DMS53 treated with DMSO at 0.1 percent for 48 hours (cell line): ENCODE data around the gene VAMP1.
A peak's percentile ranks its signal among the peaks of the same experiment; 100 is the strongest.
"Not testable (repeated sequence)": the region's sequence is repeated elsewhere in the genome, so short reads cannot be mapped to it uniquely, and the experiment has no call there.

ENCODE experiments used
- DNase-seq: peaks from one replicate; lab custom pipeline; 2025; ENCODE audit not compliant: unreplicated experiment; lab: John Stamatoyannopoulos, UW

The VAMP1 gene

GRCh38 chr12:6451348-6452244 lies 18.9 kb downstream of the VAMP1 start, which contains the start of gene TAPBPL:
Gene TAPBPL, plus strand, starts transcription at chr12:6452042. Its CDS starts 207 bp downstream, at chr12:6452249.
- DNase-seq: peak; percentile 99

DNA sequence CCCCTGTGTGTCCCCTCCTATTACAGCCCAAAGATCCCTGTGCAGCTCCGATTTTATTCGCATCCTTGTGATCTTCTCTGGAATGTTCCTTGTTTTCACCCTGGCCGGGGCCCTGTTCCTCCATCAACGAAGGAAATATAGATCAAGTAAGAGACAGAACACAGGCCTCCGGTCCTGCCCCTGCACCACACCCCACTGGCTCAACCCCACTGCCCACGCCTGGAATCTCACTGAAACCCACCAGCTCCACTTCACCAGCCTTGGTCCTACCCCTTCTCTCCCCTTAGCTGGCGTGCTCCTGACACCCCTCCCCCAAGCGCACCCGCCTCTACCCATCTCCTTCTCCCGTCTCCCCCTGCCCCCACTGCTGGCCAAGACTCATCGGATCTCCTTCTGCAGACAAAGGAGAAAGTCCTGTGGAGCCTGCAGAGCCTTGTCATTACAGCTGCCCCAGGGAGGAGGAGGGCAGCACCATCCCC lies 19.6 kb downstream of the VAMP1 start:
- DNase-seq: no peak

DNA sequence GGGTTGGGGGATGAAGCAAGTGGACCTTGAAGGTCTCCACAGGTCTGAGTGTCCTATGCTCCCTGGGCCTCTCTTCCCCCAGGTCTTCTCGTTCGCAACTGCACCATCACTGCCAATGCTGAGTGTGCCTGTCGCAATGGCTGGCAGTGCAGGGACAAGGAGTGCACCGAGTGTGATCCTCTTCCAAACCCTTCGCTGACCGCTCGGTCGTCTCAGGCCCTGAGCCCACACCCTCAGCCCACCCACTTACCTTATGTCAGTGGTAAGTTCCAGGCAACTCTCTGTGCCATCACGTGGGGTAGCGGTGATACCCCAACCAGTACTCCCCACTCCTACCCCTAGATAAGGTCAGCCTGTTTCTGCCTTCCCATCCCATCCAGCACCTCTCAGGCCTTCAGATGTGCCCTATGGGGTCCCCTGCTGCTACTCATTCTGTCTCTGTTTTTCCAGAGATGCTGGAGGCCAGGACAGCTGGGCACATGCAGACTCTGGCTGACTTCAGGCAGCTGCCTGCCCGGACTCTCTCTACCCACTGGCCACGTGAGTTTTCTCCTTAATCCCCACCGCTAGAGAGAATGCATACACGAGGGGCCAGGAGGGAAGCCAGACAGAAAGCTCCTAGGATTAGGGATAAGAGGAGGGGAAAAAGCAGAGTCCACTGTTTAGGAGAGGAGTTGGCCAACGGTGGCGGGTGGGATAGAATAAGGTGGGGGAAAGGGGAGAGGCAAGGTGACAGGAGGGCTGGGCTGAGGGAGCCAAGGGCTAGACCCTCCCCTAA lies 20.2 kb downstream of the VAMP1 start:
- DNase-seq: no peak

DNA sequence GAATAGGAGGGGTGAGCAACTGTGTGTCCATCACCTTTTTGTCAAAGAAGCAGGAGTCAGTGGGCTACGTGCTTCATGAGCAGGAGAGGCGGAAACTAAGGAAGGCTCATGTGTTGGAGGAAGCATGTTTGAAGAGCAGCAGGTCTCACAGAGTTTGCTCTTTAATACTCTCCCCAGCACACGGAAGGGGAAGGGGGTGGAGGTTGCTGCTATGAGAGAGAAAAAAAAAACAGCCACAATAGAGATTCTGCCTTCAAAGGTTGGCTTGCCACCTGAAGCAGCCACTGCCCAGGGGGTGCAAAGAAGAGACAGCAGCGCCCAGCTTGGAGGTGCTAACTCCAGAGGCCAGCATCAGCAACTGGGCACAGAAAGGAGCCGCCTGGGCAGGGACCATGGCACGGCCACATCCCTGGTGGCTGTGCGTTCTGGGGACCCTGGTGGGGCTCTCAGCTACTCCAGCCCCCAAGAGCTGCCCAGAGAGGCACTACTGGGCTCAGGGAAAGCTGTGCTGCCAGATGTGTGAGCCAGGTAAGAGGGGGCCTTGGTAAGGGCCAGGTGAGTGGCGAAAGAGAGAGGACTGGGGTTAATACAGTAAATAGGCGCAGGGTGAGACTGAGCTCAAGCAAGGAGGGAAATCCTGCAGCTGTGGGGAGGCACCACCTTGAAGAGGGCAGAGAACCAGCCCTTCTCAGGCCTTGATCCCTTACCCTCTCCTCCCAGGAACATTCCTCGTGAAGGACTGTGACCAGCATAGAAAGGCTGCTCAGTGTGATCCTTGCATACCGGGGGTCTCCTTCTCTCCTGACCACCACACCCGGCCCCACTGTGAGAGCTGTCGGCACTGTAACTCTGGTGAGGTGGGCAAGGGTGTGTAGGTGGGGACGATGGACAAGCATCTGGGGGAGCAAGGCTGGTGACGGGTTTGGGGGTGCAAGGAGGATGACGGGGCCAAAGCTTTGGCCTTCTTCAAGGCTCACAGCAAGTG lies 25.5 kb downstream of the VAMP1 start, which contains the start of gene CD27:
Gene CD27 (plus strand): TSS at position 252 of the 985 bp plus-strand sequence. CDS start 141 bp downstream, at position 393.
- no peak for DNase-seq

- DNase-seq: no peak
These were observed 26.4 kb downstream of the VAMP1 start for GRCh38 chr12:6444031-6444430.

DNA sequence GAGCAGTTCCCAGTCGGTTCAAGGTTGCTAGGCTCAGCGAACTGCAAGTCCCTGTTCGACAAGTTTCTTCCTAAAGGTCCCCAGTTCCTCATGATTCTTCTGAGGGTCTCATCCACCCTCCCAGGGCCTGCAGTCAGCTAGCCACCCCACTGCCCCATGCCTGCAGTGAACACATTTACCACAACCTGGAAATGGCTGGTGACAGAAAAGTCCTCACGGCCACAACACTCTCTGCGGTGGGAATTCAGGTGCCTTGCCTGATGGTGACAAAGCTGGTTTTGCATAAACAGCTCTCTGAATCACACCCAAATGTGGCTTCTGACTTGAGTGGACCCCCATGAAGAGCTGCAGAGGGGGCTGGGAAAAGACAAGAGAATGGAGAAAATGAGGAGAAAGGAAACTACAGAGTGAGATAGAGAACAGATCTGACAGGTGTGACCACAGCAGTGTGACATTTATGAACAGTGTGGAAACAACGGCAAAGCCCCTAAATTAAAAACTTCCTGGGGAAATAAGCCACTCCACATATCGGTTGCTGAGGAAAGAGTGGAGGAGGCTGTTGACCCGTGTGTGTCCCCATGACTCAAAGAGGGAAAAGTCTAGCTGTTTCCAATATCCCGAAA lies 27.0 kb downstream of the VAMP1 start:
- no peak for DNase-seq

DNA sequence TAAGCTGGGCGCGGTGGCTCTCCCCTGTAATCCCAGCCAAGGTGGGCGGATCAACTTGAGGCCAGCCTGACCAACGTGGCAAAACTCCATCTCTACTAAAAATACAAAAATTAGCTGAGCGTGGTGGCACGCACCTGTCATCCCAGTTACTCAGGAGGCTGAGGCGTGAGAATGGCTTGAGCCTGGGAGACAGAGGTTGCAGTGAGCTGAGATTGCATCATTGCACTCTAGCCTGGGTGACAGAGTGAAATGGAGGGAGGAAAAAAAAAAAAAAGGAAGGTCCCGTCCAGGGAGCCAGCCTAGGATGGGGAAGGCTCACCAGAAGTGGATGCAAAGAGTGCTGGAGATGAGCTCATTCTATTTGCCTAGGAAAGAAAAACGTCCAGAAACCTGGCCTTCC lies 27.6 kb downstream of the VAMP1 start:
- DNase-seq: no peak

DNA sequence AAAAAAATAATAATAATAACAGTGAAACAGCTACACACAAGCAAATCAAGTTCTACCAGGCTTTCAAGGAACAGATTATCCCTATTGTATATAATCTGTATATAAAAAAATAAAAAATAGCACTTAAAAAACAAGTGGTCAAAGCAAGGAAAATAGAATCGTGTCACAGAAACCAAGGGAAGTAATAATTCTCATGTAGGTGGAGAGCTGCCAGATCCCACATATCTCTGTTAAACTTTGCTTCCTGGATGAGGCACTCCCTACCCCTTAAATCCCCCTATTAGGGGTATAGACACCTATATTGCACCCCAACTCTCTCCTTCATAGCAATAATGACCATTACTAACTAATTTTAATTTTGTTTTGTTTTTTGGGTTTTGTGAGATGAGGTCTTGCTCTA lies 30.1 kb downstream of the VAMP1 start:
- no peak for DNase-seq

DNA sequence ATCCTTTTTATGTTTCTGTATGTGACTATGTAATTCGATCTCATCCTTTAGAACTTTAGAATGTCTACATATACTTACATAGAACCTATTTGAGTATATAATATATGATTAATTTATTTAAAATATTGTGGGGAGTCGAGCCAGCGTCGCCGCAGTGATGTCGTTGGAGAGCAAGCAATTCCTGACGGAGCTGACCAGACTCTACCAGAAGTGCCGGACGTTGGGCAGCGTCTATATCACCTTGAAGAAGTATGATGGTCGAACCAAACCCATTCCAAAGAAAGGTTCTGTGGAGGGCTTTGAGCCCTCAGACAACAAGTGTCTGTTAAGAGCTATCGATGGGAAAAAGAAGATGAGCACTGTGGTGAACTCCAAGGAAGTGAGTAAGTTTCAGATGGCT lies 32.1 kb downstream of the VAMP1 start:
- no peak for DNase-seq

DNA sequence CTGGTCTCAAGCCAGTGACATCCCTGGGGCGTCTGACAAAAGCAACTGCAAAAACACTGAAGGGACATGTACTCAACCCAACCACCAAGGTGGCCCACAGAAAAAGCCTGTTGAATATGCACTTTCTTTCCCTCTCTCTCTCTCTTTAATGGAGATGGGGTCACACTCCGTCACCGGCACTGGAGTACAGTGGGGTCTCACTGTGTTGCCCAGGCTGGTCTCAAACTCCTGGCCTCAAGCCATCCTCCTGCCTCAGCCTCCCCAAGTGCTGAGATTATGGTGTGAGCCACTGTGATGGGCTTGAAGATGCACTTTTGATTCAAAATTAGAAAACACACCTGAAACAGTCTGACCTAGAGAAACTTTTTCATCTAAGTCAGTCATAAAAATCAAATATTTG lies 32.9 kb downstream of the VAMP1 start:
- DNase-seq: no peak

DNA sequence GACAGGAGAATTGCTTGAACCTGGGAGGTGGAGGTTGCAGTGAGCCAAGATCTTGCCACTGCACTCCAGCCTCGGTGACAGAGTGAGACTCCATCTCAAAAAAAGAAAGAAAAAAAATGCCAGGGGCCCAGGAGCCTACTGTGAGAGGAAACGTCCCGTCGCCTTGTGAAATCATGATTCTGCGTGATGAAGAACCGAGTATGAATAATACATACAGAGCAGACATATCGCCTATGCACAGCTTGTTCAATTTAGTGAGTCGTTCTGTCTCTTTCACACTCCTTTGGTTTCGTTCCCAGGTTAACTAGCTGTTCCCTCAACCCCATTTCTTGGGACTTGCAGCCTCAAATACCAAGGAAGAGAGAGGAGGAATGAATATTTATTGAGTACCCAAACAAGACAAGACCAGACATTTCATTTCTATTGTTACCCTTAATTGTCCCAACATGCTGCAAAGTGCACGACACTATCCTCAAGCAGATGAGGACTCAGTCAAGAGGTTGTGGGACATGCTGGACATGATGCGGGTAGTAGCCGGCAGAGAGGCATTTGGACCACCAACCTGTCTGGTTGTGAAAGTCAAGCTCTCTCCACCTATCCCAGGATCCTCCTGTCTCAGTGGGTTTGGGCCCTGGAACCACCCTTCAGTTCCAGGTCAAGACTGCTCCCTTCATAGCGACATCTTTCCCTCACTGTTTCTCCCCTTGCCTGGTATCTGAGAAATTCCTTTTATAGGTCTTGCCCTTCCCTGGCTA lies 34.3 kb downstream of the VAMP1 start:
- DNase-seq: no peak

DNA sequence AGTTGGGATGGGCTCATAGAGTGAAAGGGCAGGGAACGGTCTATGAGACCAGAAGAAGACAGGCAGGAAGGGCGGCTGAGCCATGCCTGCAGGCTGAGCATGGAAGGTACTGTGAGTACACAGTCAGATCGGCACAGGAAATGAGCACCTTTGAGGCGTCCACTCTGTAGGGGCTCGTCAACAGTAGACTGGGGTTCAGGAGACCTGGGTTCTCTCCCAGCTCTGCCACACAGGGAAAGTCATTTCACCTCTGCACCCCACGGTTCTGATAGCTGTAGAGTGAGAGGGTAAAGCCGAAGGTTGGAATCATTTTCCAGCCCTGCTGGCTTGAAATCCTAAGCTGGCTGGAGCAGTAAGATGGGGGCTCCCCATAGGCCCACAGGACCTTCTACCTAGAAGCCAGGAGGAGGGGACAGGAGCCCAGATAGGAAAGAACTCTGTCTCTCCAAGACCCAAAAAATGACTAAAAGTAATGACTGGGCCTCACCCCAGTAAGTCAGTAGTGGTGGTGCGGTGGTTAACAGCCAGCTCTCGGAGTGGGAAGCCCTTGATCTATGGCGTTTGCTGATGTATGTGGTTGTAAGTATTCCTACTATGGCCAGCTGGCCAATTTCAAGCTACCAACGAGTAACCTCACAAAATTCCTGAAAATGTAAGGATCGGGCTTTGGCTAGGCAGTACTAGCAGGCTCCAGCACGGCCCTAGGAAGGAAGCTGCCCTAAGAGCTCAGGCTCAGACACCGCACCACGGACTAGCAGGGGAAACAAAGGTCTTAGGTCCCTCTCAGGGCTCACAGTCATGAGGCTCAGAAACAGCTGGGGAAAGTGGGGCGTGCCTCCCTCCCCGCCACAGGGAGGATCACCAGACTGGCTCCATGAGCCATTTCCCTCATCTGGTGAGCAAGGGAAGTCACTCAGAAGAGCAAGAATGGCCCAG lies 36.0 kb downstream of the VAMP1 start:
- no peak for DNase-seq

- no peak for DNase-seq
These were observed 37.5 kb downstream of the VAMP1 start for GRCh38 chr12:6432991-6433390.

- peak; percentile 77 for DNase-seq
These were observed 40.1 kb downstream of the VAMP1 start for GRCh38 chr12:6430124-6430989.

- no peak for DNase-seq
These were observed 42.2 kb downstream of the VAMP1 start for GRCh38 chr12:6428326-6428725.

- DNase-seq: not testable (repeated sequence)
These were observed 42.7 kb downstream of the VAMP1 start for GRCh38 chr12:6427796-6428195.

- DNase-seq: no peak
These were observed 43.4 kb downstream of the VAMP1 start for GRCh38 chr12:6426882-6427671.
